GM23338 (cell line): ENCODE results near the gene HIVEP3. TPM values are rescaled to one million over a fixed set of nuclear protein-coding genes. Genes with fewer than 3 reads are reported as not detected.

Experiments used
- ATAC-seq: fragments of 200-7000 bp; cut with Tn5 transposase; 3 replicates; pipeline ENCODE4 v1.9.1; 2020
- DNase-seq: peaks from one replicate; pipeline ENCODE4 v3.0.0-alpha.2; 2015; ENCODE audit warnings: low spot score
- H2AFZ ChIP-seq: fragments of 200-600 bp; sonication (generic); 2 replicates; pipeline ENCODE4 v1.8.0; 2016; ENCODE audit warnings: antibody characterized with exemption, mild to moderate bottlenecking, moderate library complexity
- H3F3A ChIP-seq: fragments of 200-600 bp; sonication (generic); replicated peaks from 2 replicates; pipeline ENCODE4 v1.8.0; 2017; ENCODE audit warnings: antibody characterized with exemption, mixed run types, low read depth
- H3K27ac ChIP-seq: fragments of 200-600 bp; sonication (generic); 2 replicates; pipeline ENCODE4 v1.6.1; 2016; ENCODE audit warnings: low read depth
- H3K27me3 ChIP-seq: fragments of 200-600 bp; sonication (generic); 2 replicates; pipeline ENCODE4 v1.8.0; 2016; ENCODE audit warnings: mild to moderate bottlenecking, mixed run types, moderate library complexity; ENCODE audit not compliant: insufficient read depth
- H3K36me3 ChIP-seq: fragments of 200-600 bp; sonication (generic); 2 replicates; pipeline ENCODE4 v1.8.0; 2016; ENCODE audit warnings: mild to moderate bottlenecking; ENCODE audit not compliant: insufficient read depth
- H3K4me1 ChIP-seq: fragments of 200-600 bp; sonication (generic); 2 replicates; pipeline ENCODE4 v1.8.0; 2016; ENCODE audit warnings: mild to moderate bottlenecking, moderate library complexity; ENCODE audit not compliant: insufficient read depth
- H3K4me2 ChIP-seq: fragments of 200-600 bp; sonication (generic); 2 replicates; pipeline ENCODE4 v1.7.1; 2017; ENCODE audit warnings: mixed run types
- H3K4me3 ChIP-seq: fragments of 200-600 bp; sonication (generic); 2 replicates; pipeline ENCODE4 v1.6.1; 2016; ENCODE audit warnings: mixed run types
- H3K79me2 ChIP-seq: fragments of 200-600 bp; sonication (generic); replicated peaks from 2 replicates; pipeline ENCODE4 v1.8.0; 2017; ENCODE audit warnings: mild to moderate bottlenecking; ENCODE audit not compliant: insufficient read depth
- H3K9me2 ChIP-seq: fragments of 200-600 bp; sonication (generic); 2 replicates; pipeline ENCODE4 v1.8.0; 2017; ENCODE audit not compliant: insufficient read depth
- H4K20me1 ChIP-seq: fragments of 200-600 bp; sonication (generic); replicated peaks from 2 replicates; pipeline ENCODE4 v1.8.0; 2017; ENCODE audit warnings: mild to moderate bottlenecking; ENCODE audit not compliant: insufficient read depth
- H3K27ac Mint-ChIP-seq: 2 replicates; pipeline ENCODE4 v1.8.0; 2020; ENCODE audit warnings: inconsistent platforms, mild to moderate bottlenecking, moderate library complexity, mixed read lengths
- H3K27me3 Mint-ChIP-seq: 3 replicates; pipeline ENCODE4 v1.8.0; 2022; ENCODE audit warnings: low read depth, mild to moderate bottlenecking, moderate library complexity, mixed read lengths, inconsistent platforms; ENCODE audit not compliant: insufficient read depth, poor library complexity
- H3K36me3 Mint-ChIP-seq: 3 replicates; pipeline ENCODE4 v1.8.0; 2021; ENCODE audit warnings: low read depth, mild to moderate bottlenecking, inconsistent platforms, moderate library complexity, mixed read lengths
- H3K4me1 Mint-ChIP-seq: 3 replicates; pipeline ENCODE4 v1.8.0; 2020; ENCODE audit warnings: mild to moderate bottlenecking, inconsistent platforms, mixed read lengths
- H3K4me3 Mint-ChIP-seq: 3 replicates; pipeline ENCODE4 v1.8.0; 2021; ENCODE audit warnings: moderate library complexity, mild to moderate bottlenecking, inconsistent platforms, mixed read lengths
- H3K9me3 Mint-ChIP-seq: 3 replicates; pipeline ENCODE4 v1.8.0; 2020; ENCODE audit warnings: moderate library complexity, mild to moderate bottlenecking, inconsistent platforms, mixed read lengths
- CTCF ChIP-seq, 2 experiments: fragments of 200-600 bp in 1 of 2; sonication (generic) in 1 of 2; conservative IDR thresholded peaks; 2 replicates each; pipeline versions ENCODE4 v1.5.1 to v1.6.1; 2016 to 2017; ENCODE audit warnings: antibody characterized with exemption in 2 of 2, low read depth in 2 of 2, mild to moderate bottlenecking in 2 of 2, moderate library complexity in 1 of 2
- EZH2 ChIP-seq: fragments of 200-600 bp; sonication (generic); IDR thresholded peaks from one replicate; pipeline ENCODE4 v1.8.0; 2017; ENCODE audit warnings: antibody characterized with exemption, mild to moderate bottlenecking, low read depth; ENCODE audit not compliant: unreplicated experiment
- EZH2phosphoT487 ChIP-seq: fragments of 200-600 bp; sonication (generic); IDR thresholded peaks from one replicate; pipeline ENCODE4 v1.8.1; 2018; ENCODE audit warnings: antibody characterized with exemption; ENCODE audit not compliant: unreplicated experiment
- JUNB ChIP-seq: IDR thresholded peaks from one replicate; pipeline ENCODE4 v1.6.1; 2016; ENCODE audit warnings: antibody characterized with exemption; ENCODE audit not compliant: unreplicated experiment
- NANOG ChIP-seq: IDR thresholded peaks from 2 replicates; pipeline ENCODE4 v1.6.1; 2016; ENCODE audit warnings: antibody characterized with exemption, borderline replicate concordance
- POLR2AphosphoS5 ChIP-seq: IDR thresholded peaks from 2 replicates; pipeline ENCODE4 v1.6.1; 2016; ENCODE audit warnings: antibody characterized with exemption, low read depth
- REST ChIP-seq: IDR thresholded peaks from one replicate; pipeline ENCODE4 v1.6.1; 2018; ENCODE audit warnings: antibody characterized with exemption; ENCODE audit not compliant: unreplicated experiment
- ZNF114 ChIP-seq: fragments of 250-450 bp; sonication (Bioruptor Pico); IDR thresholded peaks from 2 replicates; pipeline ENCODE4 v1.5.0; 2020; ENCODE audit warnings: mild to moderate bottlenecking, moderate library complexity
- ZNF331 ChIP-seq: fragments of 250-450 bp; sonication (Bioruptor Pico); IDR thresholded peaks from 2 replicates; pipeline ENCODE4 v1.5.0; 2020; ENCODE audit warnings: low read depth, mild to moderate bottlenecking, moderate library complexity
- polyA plus RNA-seq: library from polyadenylated mRNA; unstranded; fragments of >200 nt; fragmentation: Nextera tagmentation; extraction: Ambion mirVana; gene quantifications from 2 replicates; pipeline ENCODE4 v1.2.1, GENCODE V29; 2016
- total RNA-seq: library from RNA; depleted of rRNA; stranded (reverse); fragments of >200 nt; shearing (Covaris generic); gene quantifications from 2 replicates; pipeline ENCODE4 v1.2.3, GENCODE V29; 2014

Gene HIVEP3
- total and polyA plus RNA-seq, 2 experiments from 2014 or later, result 0.14 to 0.24 TPM

DNA sequence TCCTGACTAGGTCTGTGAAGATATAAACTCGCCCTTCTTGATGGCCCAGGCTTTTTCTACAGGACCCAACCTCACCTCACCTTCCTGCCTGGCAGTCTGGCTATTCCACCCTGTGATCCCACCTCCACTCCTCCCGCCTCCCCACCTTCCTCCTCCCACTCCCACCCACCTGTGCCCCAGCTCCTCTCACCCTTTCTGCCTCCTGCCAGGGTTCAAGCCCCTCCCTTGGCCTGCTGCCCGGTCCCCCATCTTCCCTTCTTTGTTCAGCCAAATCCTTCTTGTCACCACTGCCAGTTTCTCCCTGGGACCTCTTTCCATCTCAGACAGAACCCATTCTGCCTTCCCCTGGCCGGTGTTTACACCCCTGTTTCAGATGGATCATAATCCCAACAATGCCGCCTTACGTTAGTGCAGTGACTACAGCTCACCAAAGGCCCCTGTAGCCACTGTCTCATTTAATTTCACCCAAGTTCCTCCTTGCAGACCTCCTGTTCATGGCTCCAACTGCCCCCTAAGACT is 306.7 kb downstream of the HIVEP3 start:
- Mint-ChIP-seq H3K27ac (no peak overlapping the region), H3K4me1 (no peaks in the 10 kb centered on the region), H3K4me3 (no peak overlapping the region), H3K36me3 (no peaks in the 10 kb centered on the region), H3K9me3 (no peaks in the 10 kb centered on the region), H3K27me3 (peaks cover 1% of the 10 kb centered on the region)
- Histone ChIP-seq H3K4me1 (no peaks in the 10 kb centered on the region), H3K79me2 (no peaks in the 10 kb centered on the region), H3K9me2 (peaks cover 4% of the 10 kb centered on the region; the same call in 1 of the 2 replicates), H3K27ac (no peak overlapping the region), H3K27me3 (no peaks in the 10 kb centered on the region), H3K4me2 (no peak overlapping the region), H3K4me3 (no peak overlapping the region), H2AFZ (no peak overlapping the region), H4K20me1 (no peaks in the 10 kb centered on the region), H3F3A (no peaks in the 10 kb centered on the region), H3K36me3 (no peaks in the 10 kb centered on the region)
- TF ChIP-seq ZNF331 (CRISPR knock-in tag) (no peak), EZH2 (no peak), REST (no peak), ZNF114 (no peak), JUNB (no peak)
- ATAC-seq, result no peak
- DNase-seq, result no peak

- peaks cover 1% of the 10 kb centered on the region for H3K27me3 Mint-ChIP-seq
Observed at GRCh38 chr1:41611068-41611931, 307.4 kb downstream of the HIVEP3 start.

More at GRCh38 chr1:41611068-41611931, 307.4 kb downstream of the HIVEP3 start:
- Histone ChIP-seq H2AFZ (no peak overlapping the region), H3K27me3 (no peaks in the 10 kb centered on the region), H3K36me3 (no peaks in the 10 kb centered on the region), H3K4me2 (no peak overlapping the region), H3K79me2 (no peaks in the 10 kb centered on the region), H3K4me1 (no peaks in the 10 kb centered on the region), H3K9me2 (peaks cover 4% of the 10 kb centered on the region; the same call in 1 of the 2 replicates), H3K27ac (no peak overlapping the region), H3F3A (no peaks in the 10 kb centered on the region), H4K20me1 (no peaks in the 10 kb centered on the region), H3K4me3 (no peak overlapping the region)
- Mint-ChIP-seq H3K36me3 (no peaks in the 10 kb centered on the region), H3K4me3 (no peak overlapping the region), H3K27ac (no peak overlapping the region), H3K9me3 (no peaks in the 10 kb centered on the region), H3K4me1 (no peaks in the 10 kb centered on the region)
- no peak for ATAC-seq
- TF ChIP-seq POLR2AphosphoS5 (no peak), ZNF331 (CRISPR knock-in tag) (no peak), CTCF (conservative IDR thresholded peaks at IDR 0.05; ENCODE audit: low read depth in 2 of 2) (no peak), EZH2 (no peak), EZH2phosphoT487 (no peak), NANOG (no peak)
- DNase-seq, result no peak
